ENCODE results near the gene SLC18A3. TPM values are rescaled to one million over a fixed set of nuclear protein-coding genes. Genes with fewer than 3 reads are reported as not detected.

SLC18A3 gene
- total RNA-seq, 1 experiment from 2014 or later: 0.30 TPM

- no peaks in the 10 kb centered on the region for H3K4me1 ChIP-seq (ENCODE audit: insufficient read depth, low read length, poor library complexity, severe bottlenecking)
- BruUV-seq (replicated peaks): no TSS peak
- no peak overlapping the region for H3K27ac ChIP-seq (ENCODE audit: low read depth, low read length, poor library complexity, severe bottlenecking)
- no peaks in the 10 kb centered on the region for H3K9me3 ChIP-seq (ENCODE audit: low read depth, low read length, poor library complexity, severe bottlenecking)
- H3K27me3 ChIP-seq (replicated peaks; ENCODE audit: insufficient read depth, low read depth, low read length, poor library complexity): peaks cover 6% of the 10 kb centered on the region
- ChIA-PET CTCF (no interaction called here), POLR2A (ENCODE audit: low non-redundant PET) (no interaction called here)
- no peaks in the 10 kb centered on the region for H3K36me3 ChIP-seq (ENCODE audit: insufficient read depth, low read length, poor library complexity, severe bottlenecking)
- no peak for TF ChIP-seq EZH2 (IDR thresholded peaks at IDR 0.05; ENCODE audit: borderline replicate concordance, low read depth, low read length, poor library complexity, severe bottlenecking)
- TF ChIP-seq CTCF (conservative IDR thresholded peaks at IDR 0.05; ENCODE audit: low read depth, low read length): no peak
- H3K4me3 ChIP-seq (ENCODE audit: low read depth, low read length, poor library complexity, severe bottlenecking): no peak overlapping the region
- intact Hi-C loops (cut with micrococcal nuclease; ENCODE audit: unreplicated experiment): no loop called here
- DNase-seq (ENCODE audit: low spot score): no peak
Observed at GRCh38 chr10:49600781-49601400, 9.2 kb upstream of the SLC18A3 start.

- Histone ChIP-seq H3K36me3 (ENCODE audit: insufficient read depth, low read length, poor library complexity, severe bottlenecking) (no peaks in the 10 kb centered on the region), H3K4me3 (ENCODE audit: low read depth, low read length, poor library complexity, severe bottlenecking) (no peak overlapping the region), H3K27me3 (replicated peaks; ENCODE audit: insufficient read depth, low read depth, low read length, poor library complexity) (peaks cover 6% of the 10 kb centered on the region), H3K4me1 (ENCODE audit: insufficient read depth, low read length, poor library complexity, severe bottlenecking) (peaks cover 6% of the 10 kb centered on the region), H3K9me3 (ENCODE audit: low read depth, low read length, poor library complexity, severe bottlenecking) (no peaks in the 10 kb centered on the region), H3K27ac (ENCODE audit: low read depth, low read length, poor library complexity, severe bottlenecking) (no peak overlapping the region)
- no peak for DNase-seq (ENCODE audit: low spot score)
- POLR2A ChIA-PET (ENCODE audit: low non-redundant PET): no interaction called here
- CTCF ChIA-PET: no interaction called here
- TF ChIP-seq EZH2 (IDR thresholded peaks at IDR 0.05; ENCODE audit: borderline replicate concordance, low read depth, low read length, poor library complexity, severe bottlenecking) (no peak), CTCF (conservative IDR thresholded peaks at IDR 0.05; ENCODE audit: low read depth, low read length) (no peak)
- intact Hi-C loops (cut with micrococcal nuclease; ENCODE audit: unreplicated experiment): no loop called here
- BruUV-seq (replicated peaks): no TSS peak
Observed at GRCh38 chr10:49601857-49602256, 8.3 kb upstream of the SLC18A3 start.

- Histone ChIP-seq H3K4me3 (ENCODE audit: low read depth, low read length, poor library complexity, severe bottlenecking) (no peak overlapping the region), H3K27me3 (replicated peaks; ENCODE audit: insufficient read depth, low read depth, low read length, poor library complexity) (peaks cover 10% of the 10 kb centered on the region), H3K27ac (ENCODE audit: low read depth, low read length, poor library complexity, severe bottlenecking) (no peak overlapping the region), H3K36me3 (ENCODE audit: insufficient read depth, low read length, poor library complexity, severe bottlenecking) (no peaks in the 10 kb centered on the region), H3K9me3 (ENCODE audit: low read depth, low read length, poor library complexity, severe bottlenecking) (no peaks in the 10 kb centered on the region), H3K4me1 (ENCODE audit: insufficient read depth, low read length, poor library complexity, severe bottlenecking) (peaks cover 11% of the 10 kb centered on the region)
- CTCF ChIA-PET: no interaction called here
- DNase-seq (ENCODE audit: low spot score): no peak
- intact Hi-C loops (cut with micrococcal nuclease; ENCODE audit: unreplicated experiment): no loop called here
- POLR2A ChIA-PET (ENCODE audit: low non-redundant PET): no interaction called here
- BruUV-seq (replicated peaks): no TSS peak
- TF ChIP-seq EZH2 (IDR thresholded peaks at IDR 0.05; ENCODE audit: borderline replicate concordance, low read depth, low read length, poor library complexity, severe bottlenecking) (no peak), CTCF (conservative IDR thresholded peaks at IDR 0.05; ENCODE audit: low read depth, low read length) (no peak)
Observed at GRCh38 chr10:49602380-49603023, 7.6 kb upstream of the SLC18A3 start.

Measured in A673 (cell line).